ENCODE data around the gene PGRMC1. TPM values are rescaled to one million over a fixed set of nuclear protein-coding genes. Genes with fewer than 3 reads are reported as not detected.
"Not testable (repeated sequence)": the region's sequence is repeated elsewhere in the genome, so short reads cannot be mapped to it uniquely, and the experiment has no call there.

Gene PGRMC1
- 147 TPM for total RNA-seq (ENCODE audit: insufficient read depth, low replicate concordance)

DNA sequence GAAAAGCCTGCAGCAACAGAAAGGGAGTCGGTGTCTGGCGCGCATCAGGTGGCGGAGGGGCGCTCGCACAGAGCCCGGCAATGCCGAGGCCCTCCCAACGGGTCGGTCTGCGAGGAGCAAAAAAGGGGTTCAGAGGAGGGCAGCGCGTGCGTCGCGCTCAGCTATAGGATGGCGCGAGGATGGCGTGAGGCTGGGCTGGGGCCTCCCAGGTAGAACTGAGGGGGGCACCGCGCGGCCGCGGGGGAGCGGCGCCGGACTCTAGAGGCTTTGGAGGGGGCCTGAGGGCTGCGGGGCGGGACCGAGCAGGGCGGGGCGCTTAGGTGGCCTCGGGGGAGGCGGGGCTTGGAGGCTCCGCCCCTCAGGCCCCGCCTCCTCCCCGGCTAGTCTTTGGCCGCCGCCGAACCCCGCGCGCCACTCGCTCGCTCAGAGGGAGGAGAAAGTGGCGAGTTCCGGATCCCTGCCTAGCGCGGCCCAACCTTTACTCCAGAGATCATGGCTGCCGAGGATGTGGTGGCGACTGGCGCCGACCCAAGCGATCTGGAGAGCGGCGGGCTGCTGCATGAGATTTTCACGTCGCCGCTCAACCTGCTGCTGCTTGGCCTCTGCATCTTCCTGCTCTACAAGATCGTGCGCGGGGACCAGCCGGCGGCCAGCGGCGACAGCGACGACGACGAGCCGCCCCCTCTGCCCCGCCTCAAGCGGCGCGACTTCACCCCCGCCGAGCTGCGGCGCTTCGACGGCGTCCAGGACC lies at the start of gene PGRMC1:
Gene PGRMC1 (plus strand): TSS at position 414 of the 751 bp plus-strand sequence. CDS start 79 bp downstream, at position 493.
- DNase-seq (ENCODE audit: low spot score): peak; percentile 78

DNA sequence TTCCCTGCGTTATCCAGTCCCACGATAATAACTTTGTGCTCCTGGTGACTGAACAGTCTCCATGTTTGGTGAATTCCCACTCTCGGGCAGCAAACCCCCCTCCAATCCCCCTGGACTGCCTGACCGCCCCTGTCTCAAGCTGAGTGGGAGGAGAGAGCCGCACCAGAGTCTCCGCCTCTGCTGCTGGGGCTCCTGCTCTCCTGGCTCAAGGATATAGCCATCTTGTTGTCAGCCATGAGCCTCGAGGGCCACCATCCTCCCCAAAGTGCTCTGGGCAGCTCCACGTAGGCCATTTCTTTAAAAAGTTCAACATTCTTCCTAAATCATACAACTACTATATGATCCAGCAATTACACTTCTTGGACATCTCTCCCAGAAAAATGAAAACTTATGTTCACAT lies 49.3 kb upstream of the PGRMC1 start:
- no peak for DNase-seq (ENCODE audit: low spot score)

DNA sequence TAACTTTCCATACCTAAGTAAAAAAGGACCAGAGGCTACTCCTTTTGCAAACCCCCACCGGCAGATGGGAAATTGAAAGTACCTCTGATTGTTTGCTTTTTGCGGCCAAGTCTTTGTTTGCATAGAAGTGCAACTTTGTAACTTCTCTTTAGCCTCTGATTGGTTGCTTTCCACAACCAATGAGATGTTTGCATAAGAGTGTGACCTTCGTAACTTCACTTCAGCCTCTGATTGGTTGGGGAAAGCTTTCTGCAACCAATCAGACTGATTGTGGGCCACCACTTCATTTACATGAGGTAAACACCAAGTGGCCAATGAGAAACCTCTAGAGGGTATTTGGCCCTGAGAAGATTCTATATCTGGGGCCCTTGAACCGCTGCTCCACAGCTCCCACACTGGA lies 48.8 kb upstream of the PGRMC1 start:
- no peak for DNase-seq (ENCODE audit: low spot score)

DNA sequence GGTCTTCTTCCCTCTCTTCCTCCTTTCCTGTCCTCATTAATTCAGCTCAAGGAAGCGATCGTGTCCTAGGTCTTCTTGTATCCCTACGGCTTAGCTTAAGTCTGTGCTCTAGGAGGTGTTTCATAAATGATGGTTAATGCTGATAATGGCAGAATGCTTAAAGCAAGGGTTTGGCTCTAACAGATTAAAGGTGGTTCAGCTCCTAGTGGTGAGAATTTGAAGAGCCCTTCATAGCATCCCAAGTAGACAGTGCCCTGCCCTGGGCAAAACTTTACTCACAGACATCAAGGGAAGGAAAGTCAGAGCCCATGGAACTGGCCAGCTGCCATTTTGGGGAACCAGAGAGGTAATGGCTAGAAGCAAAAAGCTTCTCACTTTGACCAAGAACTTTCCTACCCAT lies 47.0 kb upstream of the PGRMC1 start:
- DNase-seq (ENCODE audit: low spot score): no peak

DNA sequence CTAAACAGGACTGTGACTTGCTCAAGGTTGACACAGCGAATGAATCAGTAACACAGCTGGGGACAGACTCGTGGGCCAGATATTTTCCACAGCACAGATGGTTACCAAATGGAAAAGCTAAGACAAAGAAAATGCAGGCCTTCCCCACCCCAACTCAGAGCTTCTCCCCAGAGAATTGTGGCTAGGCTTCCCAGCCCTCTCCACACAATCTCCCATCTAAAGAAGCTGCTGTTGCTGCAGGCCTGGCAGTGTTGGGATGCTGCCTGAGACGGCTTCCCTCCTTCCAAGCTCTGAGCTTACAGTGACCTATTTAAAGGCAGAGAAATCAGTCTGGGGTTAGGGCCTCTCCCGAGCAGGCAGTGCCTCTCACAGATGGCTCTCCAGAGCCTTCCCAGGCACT lies 46.5 kb upstream of the PGRMC1 start:
- peak; percentile 80 for DNase-seq (ENCODE audit: low spot score)

DNA sequence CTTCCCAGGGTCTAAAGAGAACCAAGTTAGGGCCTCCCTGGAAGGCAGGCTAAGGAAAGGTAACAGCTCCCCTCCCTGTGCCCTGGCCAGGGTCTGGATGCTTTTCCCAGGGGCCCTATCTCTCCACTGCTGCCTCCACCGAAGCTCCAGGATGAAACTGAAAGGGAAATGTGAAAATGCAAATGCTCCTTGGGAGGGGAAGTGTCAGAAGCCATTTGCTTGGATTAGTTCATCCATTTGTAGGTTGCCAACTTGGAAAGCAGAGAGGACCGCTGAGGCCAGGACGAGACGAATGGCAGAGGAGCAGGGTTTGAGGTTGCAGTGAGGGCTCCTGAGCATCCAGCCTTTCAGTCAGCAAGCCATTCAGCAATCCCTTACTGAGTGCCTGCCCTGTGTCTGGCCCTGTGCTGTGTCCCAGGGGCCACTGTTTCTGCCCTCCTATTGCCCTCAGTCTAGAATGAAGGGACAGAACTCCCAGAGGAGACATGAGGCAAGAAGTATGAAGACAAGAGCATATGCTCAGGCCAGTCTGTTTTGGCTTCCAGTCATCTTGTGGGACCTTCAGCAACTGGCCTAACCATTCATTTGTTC lies 45.9 kb upstream of the PGRMC1 start:
- DNase-seq (ENCODE audit: low spot score): peak; percentile 0

DNA sequence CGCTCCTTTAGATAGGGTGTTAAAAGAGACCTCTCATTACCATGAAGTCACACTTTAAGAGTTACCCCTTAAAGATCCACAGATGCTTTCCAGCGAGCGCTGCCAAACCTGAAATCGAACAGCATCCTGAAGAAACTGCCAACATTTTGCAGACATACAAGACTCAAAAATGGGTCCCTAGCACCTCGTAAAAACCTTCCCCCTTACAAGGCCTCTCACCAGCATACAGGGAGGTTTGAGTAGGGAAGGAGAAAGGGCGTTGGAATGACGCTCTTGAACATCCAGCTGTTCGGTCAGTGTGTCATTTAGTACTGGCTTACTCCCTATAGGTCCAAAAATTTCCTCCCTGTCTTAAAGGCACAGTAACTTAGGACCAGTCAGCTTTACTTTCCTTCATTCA lies 45.3 kb upstream of the PGRMC1 start:
- DNase-seq (ENCODE audit: low spot score): peak; percentile 70

DNA sequence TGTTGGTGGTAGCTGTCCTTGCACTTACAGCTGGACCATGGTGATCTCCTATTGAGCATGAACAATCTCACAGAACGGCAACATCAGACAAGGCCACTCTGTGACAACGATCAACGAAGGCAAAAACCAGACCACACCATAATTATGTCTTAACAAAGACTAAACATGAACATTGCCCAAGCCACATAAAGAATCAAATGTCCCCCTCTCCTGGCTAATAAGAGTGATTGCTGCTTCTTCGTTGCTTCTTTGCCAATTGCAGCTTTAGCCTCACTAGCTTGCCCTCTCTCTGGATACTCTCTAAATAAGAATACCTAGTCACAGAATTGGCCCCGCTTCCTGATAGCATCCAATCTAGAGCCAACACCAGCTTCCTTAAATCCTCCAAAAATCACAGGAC lies 41.5 kb upstream of the PGRMC1 start:
- peak; percentile 12 for DNase-seq (ENCODE audit: low spot score)

DNA sequence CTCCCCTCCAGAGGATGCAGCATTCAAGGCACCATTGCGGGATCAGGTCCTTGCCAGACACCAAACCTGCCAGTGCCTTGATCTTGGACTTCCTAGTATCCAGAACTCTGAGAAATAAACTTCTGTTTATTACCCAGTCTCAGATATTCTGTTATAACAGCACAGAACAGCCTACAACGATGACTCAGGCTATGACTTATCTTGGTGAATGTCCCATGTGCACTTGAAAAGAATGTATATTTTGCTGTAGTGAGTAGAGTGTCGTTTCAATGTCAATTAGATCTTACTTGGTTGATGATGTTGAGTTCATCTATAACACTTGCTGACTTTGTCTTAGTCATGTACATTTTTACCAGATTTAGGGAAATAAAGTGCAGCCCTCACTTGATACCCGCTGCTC lies 34.5 kb upstream of the PGRMC1 start:
- no peak for DNase-seq (ENCODE audit: low spot score)

DNA sequence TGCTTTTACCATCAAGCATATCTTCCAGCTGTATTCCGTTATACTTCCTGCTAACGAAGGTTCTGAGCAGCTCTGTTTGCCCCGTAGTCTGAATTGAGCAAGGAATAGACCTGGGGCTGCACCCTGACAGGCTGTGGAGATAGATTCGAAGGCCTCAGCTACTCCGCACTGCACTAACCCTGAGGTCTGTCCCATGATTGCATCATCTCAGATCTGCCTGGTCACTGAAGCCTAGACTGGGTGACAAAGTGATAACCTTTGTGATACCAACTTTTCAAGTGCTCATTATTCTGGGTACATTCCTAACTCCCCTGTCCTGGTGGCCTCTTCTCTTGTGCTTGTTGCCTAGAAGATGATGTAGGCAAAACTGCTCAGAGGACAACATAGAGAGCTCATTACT lies 29.9 kb upstream of the PGRMC1 start:
- no peak for DNase-seq (ENCODE audit: low spot score)

DNA sequence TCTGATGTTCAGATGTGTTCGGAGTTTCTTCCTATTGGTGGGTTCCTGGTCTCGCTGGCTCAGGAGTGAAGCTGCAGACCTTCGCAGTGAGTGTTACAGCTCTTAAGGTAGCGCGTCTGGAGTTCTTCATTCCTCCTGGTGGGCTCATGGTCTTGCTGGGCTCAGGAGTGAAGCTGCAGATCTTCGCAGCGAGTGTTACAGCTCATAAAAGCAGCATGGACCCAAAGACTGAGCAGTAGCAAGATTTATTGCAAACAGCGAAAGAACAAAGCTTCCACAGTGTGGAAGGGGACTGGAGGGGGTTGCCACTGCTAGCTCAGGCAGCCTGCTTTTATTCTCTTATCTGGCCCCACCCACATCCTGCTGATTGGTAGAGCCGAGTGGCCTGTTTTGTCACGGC lies 28.6 kb upstream of the PGRMC1 start:
- not testable (repeated sequence) for DNase-seq (ENCODE audit: low spot score)

DNA sequence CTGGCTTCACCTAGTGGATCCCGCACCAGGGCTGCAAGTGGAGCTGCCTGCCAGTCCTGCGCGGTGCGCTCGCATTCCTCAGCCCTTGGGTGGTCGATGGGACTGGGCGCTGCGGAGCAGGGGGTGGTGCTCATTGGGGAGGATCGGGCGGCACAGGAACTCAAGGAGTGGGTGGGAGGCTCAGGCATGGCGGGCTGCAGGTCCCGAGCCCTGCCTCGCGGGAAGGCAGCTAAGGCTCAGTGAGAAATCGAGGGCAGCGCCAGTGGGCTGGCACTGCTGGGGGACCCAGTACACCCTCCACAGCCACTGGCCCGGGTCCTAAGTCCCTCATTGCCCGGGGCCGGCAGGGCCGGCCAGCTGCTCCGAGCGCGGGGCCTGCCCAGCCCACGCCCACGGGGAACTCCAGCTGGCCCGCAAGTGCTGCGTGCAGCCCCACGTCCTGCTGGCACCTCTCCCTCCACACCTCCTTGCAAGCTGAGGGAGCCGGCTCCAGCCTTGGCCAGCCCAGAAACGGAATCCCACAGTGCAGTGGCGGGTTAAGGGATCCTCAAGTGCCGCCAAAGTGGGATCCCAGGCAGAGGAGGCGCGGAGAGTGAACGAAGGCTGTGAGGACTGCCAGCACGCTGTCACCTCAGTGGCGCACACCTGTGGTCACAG lies 27.6 kb upstream of the PGRMC1 start:
- DNase-seq (ENCODE audit: low spot score): no peak

DNA sequence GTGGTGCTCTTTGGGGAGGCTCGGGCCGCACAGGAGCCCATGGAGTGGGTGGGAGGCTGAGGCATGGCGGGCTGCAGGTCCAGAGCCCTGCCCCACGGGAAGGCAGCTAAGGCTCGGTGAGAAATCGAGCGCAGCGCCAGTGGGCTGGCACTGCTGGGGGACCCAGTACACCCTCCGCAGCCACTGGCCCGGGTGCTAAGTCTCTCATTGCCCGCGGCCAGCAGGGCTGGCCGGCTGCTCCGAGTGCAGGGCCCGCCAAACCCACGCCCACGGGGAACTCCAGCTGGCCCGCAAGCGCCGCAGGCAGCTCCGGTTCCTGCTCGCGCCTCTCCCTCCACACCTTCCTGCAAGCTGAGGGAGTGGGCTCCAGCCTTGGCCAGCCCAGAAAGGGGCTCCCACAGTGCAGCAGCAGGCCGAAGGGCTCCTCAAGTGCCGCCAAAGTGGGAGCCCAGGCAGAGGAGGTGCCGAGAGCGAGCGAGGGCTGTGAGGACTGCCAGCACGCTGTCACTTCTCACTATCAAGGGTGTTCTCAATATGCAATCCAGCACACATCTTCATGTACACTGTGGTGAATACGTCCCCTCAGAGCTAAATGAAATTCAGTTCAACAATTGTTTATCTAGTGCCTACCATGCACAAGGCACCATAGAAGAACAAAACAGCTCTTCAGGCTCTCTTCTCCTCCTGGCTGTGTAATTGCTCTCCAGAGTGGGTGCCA lies 25.0 kb upstream of the PGRMC1 start:
- DNase-seq (ENCODE audit: low spot score): not testable (repeated sequence)

DNA sequence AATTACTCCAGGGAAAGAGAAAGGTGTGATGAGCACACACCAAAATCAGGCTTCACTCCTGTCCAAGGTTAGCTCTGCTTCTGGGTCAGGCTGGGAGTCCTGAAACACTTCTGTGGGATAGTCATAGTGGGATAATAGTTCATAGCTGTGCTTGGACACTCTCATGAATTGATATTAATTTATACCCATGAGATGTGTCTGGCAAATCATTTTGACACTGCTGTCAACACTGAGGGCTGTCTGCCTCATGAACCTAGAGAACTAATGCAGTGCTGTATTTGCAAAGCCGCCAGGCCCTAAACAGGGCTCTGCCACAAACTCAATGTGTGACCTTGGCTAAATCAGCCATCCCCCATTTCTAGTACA lies 24.5 kb upstream of the PGRMC1 start:
- DNase-seq (ENCODE audit: low spot score): no peak

DNA sequence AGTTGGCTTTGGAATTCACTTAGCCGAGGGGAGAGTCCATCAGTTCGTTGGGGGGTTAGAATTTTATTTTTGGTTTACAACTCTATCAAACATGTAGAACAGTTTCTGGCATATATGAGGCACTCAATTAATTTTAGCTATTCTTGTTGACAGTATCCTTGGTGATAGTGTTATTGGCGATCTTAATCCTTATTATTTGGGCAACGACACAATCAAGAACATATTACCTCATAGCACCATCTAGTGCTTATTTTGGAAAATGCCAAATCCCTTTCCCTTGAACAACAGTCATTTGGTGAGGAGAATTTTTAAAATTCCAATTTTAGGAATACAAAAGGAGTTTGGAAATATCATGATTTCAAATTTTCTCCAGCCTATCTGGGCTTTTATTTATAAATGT lies 17.9 kb upstream of the PGRMC1 start:
- no peak for DNase-seq (ENCODE audit: low spot score)

DNA sequence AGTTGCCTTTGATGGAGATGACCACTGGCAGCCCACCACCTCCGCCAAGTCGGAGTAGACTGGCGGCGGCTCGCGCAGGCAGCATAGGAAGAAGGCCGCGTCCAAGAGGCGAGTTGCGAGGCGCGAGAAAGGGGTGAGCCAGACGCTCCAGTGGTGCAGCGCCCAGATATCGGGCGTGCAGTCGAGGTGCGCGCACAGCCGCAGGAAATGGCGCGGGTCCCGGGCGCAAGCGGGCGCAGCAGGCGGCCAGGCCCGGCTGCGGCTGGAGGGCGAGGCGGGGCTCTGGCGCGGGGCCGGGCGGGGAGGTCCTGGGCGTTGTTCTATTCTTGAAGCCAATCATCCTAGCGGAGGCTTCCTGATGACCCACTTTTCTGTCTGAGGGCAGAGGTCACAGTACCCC lies 13.2 kb upstream of the PGRMC1 start:
- DNase-seq (ENCODE audit: low spot score): no peak

DNA sequence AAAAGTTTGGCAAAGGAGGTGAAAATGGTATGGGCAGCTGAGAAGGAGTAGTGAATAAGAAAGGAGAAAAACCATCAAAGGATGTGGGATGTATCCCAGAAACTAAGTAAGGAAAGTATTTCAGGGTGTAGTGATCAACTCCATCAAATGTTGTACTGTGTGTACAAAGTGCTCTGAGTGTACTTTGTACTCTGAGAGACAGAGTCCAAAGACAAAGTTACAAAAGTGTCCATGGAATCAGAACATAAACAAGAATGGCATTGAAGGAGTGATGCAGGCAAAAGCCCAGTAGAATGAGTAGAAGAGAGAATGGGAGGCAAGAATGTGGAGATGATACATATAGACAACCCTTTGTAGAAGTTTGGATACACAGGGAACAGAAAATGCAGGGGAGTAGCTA lies 12.3 kb upstream of the PGRMC1 start:
- DNase-seq (ENCODE audit: low spot score): no peak

DNA sequence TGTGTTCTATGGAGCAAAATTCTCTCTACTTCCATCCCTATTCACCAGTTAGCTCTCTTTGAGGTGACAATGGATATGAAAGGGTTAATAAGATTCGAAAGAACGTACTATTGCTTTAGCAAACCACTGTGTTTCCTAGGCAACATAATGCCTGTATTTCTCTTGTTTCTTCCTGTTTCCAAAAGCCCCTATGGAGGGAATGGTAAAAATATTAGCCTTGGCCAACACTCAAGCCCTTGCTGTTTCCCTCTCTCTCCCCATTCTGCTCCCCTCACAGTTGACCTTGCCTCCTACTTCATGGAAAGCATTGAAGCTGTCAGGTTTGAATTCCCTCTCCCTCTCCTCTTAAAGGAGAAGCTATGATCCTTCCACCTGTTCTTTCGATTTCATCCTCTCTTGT lies 9.6 kb upstream of the PGRMC1 start:
- DNase-seq (ENCODE audit: low spot score): no peak

DNA sequence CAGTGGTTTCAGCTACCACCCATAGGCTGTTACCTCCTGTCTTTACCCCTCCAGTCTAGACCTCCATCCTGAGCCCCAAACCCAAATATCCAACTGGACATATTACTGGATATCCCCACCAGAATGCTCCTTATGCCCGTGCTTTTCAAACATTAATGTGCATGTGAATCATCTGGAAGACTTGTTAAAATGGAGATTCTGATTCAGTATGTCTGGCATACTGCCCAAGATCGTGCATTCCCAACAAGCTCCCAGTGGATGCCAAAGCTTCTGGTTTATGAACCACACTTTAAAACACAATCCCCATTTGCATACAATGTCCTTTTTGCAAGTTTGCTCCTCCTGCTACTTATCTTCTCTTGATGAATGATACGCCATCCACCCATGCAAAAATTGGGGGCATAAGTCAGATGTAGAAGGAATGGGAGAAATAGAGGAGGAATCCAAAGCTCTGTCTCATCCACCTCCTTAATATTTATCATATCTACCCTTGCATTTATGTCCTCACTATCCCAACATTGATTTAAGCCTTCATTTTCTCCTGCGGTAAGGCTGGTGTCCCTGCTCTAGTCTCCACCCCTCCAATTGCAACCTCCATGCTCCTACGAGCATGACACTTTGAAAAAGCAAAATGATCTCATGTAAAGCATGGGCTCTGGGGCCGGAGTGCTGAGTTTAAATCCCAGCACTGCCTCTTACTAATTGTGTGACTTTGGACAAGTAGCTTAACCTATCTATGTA lies 7.4 kb upstream of the PGRMC1 start:
- peak; percentile 51 for DNase-seq (ENCODE audit: low spot score)

DNA sequence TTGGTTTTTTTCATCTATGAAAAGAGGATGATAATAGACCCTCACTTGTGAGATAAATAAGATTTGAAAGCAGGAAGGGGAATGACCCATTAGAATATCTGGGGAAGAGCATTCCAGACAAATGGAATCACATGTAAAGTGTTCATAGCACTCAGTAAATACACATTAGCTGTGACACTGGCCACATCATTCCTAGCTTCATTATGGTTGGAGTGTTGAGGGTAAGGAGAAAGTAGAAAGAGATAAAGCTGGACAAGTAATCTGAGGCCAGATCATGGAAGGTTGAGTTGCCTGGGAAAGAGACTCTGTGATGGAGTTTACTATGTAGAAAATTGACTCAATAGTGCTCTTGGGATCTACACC lies 6.9 kb upstream of the PGRMC1 start:
- DNase-seq (ENCODE audit: low spot score): no peak

DNA sequence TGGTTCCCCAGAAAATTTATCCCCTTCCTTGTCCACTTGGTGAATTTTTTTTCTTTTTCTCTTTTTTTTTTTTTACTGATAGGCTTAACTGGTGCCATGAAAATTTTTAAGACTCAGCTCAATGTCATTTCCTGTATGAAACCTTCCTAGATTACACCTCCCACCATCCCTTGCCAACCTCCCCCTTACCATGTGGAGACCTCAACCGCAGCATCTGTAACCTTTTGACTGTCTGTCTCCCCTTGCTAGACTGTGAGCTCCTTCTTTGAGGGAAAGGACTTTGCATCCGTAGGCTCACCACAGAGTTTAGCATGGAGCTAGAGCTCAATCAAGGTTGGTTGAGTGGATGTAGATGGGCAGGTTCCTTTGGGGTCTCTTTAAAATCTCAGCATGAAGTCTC lies 5.2 kb upstream of the PGRMC1 start:
- no peak for DNase-seq (ENCODE audit: low spot score)

DNA sequence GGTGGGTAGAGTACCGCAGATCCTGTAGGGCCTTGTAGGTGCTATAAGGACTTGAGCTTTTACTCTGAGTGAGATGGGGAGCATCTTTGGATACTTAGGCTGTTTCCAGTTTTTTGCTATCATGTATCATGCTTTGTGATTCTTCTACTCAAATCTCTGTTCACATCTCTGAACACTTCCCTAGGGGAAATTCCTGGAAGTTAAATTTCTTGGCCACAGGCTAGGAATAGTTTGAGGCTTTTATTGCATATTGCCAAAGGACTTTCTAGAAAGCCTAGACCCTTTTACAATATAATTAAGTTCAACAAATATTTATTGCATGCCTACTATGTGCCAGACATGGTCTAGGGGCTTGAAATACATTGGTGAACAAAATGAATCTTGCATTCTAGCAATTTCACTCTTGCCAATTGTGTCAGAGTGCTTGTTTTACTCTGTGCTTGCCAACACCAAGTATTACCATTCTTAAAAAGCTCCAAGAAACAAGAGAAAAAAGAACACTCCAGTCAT lies 4.1 kb upstream of the PGRMC1 start:
- no peak for DNase-seq (ENCODE audit: low spot score)
